A549 (cell line): ENCODE data around the gene LRCH2. TPM values are rescaled to one million over a fixed set of nuclear protein-coding genes. Genes with fewer than 3 reads are reported as not detected.
A peak's percentile ranks its signal among the peaks of the same experiment; 100 is the strongest.

Experiments used
- ATAC-seq, 2 experiments: fragments of 200-7000 bp in 1 of 2; fragments of >200 bp in 1 of 2; cut with Nextera tagmentation in 1 of 2; cut with Tn5 transposase in 1 of 2; 3 replicates each; pipeline versions ENCODE4 v1.8.0 to v1.9.1; 2018 to 2020; ENCODE audit warnings: mild to moderate bottlenecking in 1 of 2, moderate library complexity in 1 of 2
- CTCF ChIA-PET: fragments of 300-600 bp; sonication (Branson Sonifier 250); formaldehyde crosslinking; extraction: SDS; loops from one replicate; lab custom pipeline; 2021; ENCODE audit warnings: antibody characterized with exemption, inconsistent platforms; lab: Yijun Ruan, JAX
- POLR2A ChIA-PET: fragments of 350-600 bp; formaldehyde crosslinking; extraction: SDS; loops from one replicate; lab custom pipeline; 2021; ENCODE audit warnings: antibody characterized with exemption, inconsistent platforms; lab: Yijun Ruan, JAX
- DNase-seq, 2 experiments: peaks; one replicate each; pipeline versions ENCODE4 v3.0.0 to v3.0.0-alpha.2; 2011 to 2016; ENCODE audit warnings: low read depth in 1 of 2, low spot score in 1 of 2
- FAIRE-seq: peaks from 2 replicates; lab custom pipeline; 2011; peaks lifted over from hg19 to GRCh38; lab: Jason Lieb, UNC
- H3K27ac ChIP-seq, 2 experiments: fragments of >200 bp; sonication (Bioruptor Twin); formaldehyde crosslinking; 3 replicates each; pipeline ENCODE4 v1.5.1; 2016 to 2017
- H3K4me1 ChIP-seq: fragments of >200 bp; sonication (Bioruptor Twin); formaldehyde crosslinking; 3 replicates; pipeline ENCODE4 v1.6.1; 2016
- H3K4me2 ChIP-seq: fragments of >200 bp; sonication (Bioruptor Twin); formaldehyde crosslinking; 3 replicates; pipeline ENCODE4 v1.6.1; 2016
- H3K4me3 ChIP-seq: fragments of >200 bp; sonication (Bioruptor Twin); formaldehyde crosslinking; 3 replicates; pipeline ENCODE4 v1.5.1; 2016
- H3K9me3 ChIP-seq: fragments of >200 bp; sonication (Bioruptor Twin); formaldehyde crosslinking; 3 replicates; pipeline ENCODE4 v1.6.1; 2016
- BHLHE40 ChIP-seq: IDR thresholded peaks from 2 replicates; pipeline ENCODE4 v1.6.1; 2012; ENCODE audit warnings: low read depth, low read length, inconsistent platforms
- CBX2 ChIP-seq: fragments of 200-600 bp; sonication (generic); IDR thresholded peaks from 2 replicates; pipeline ENCODE4 v1.6.1; 2016; ENCODE audit warnings: low read depth, mild to moderate bottlenecking, borderline replicate concordance
- CBX8 ChIP-seq: fragments of 200-600 bp; sonication (generic); IDR thresholded peaks from 2 replicates; pipeline ENCODE4 v1.6.1; 2016
- CHD2 ChIP-seq: fragments of 150-350 bp; IDR thresholded peaks from 2 replicates; pipeline ENCODE4 v1.6.1; 2014; ENCODE audit warnings: low read length; ENCODE audit not compliant: partially characterized antibody
- CTCF ChIP-seq: fragments of >200 bp; sonication (Bioruptor Twin); formaldehyde crosslinking; IDR thresholded peaks from 3 replicates; pipeline ENCODE4 v1.5.1; 2016
- EHF ChIP-seq: fragments of 250-450 bp; sonication (Bioruptor Pico); IDR thresholded peaks from 2 replicates; pipeline ENCODE4 v1.5.0; 2020; ENCODE audit warnings: mild to moderate bottlenecking
- EHMT2 ChIP-seq: fragments of 200-600 bp; sonication (generic); IDR thresholded peaks from 2 replicates; pipeline ENCODE4 v1.6.1; 2016; ENCODE audit warnings: antibody characterized with exemption, low read depth, mild to moderate bottlenecking, moderate library complexity
- FOSL2 ChIP-seq, 2 experiments: fragments of 450-650 bp in 1 of 2; fragments of >200 bp in 1 of 2; sonication (Bioruptor Twin) in 1 of 2; formaldehyde crosslinking; IDR thresholded peaks; 2 replicates each; pipeline versions ENCODE4 v1.5.0 to v1.6.1; 2016 to 2020; ENCODE audit warnings: mild to moderate bottlenecking in 1 of 2, moderate library complexity in 1 of 2
- HOXB13 ChIP-seq: fragments of 250-450 bp; sonication (Bioruptor Pico); IDR thresholded peaks from 2 replicates; pipeline ENCODE4 v1.5.0; 2020; ENCODE audit warnings: low read depth, mild to moderate bottlenecking, moderate library complexity
- JUNB ChIP-seq: fragments of >200 bp; sonication (Bioruptor Twin); formaldehyde crosslinking; IDR thresholded peaks from 2 replicates; pipeline ENCODE4 v1.6.1; 2016
- KDM5A ChIP-seq: fragments of 200-600 bp; sonication (generic); IDR thresholded peaks from 2 replicates; pipeline ENCODE4 v1.6.1; 2016; ENCODE audit warnings: antibody characterized with exemption, mild to moderate bottlenecking
- MAFK ChIP-seq: fragments of 450-650 bp; IDR thresholded peaks from 2 replicates; pipeline ENCODE4 v1.6.1; 2014; ENCODE audit not compliant: partially characterized antibody
- NR3C1 ChIP-seq: fragments of >200 bp; sonication (Bioruptor Twin); formaldehyde crosslinking; IDR thresholded peaks from 3 replicates; pipeline ENCODE4 v1.6.1; 2017
- POLR2A ChIP-seq: IDR thresholded peaks from 2 replicates; pipeline ENCODE4 v1.6.1; 2012; ENCODE audit warnings: mild to moderate bottlenecking, low read length
- POLR2AphosphoS2 ChIP-seq: conservative IDR thresholded peaks from 2 replicates; pipeline ENCODE4 v1.6.1; 2012; ENCODE audit warnings: low read length, improper control_type of control experiment, inconsistent platforms
- RAD21 ChIP-seq, 2 experiments: fragments of >200 bp in 1 of 2; sonication (Bioruptor Twin) in 1 of 2; formaldehyde crosslinking in 1 of 2; IDR thresholded peaks in 1 of 2; conservative IDR thresholded peaks in 1 of 2; 2 replicates in 1 of 2; 3 replicates in 1 of 2; pipeline ENCODE4 v1.6.1; 2012 to 2018; ENCODE audit warnings: inconsistent platforms in 1 of 2
- REST ChIP-seq: fragments of 200-600 bp; sonication (generic); IDR thresholded peaks from 2 replicates; pipeline ENCODE4 v1.6.1; 2016; ENCODE audit warnings: antibody characterized with exemption, mild to moderate bottlenecking, moderate library complexity
- SREBF2 ChIP-seq: fragments of 450-650 bp; IDR thresholded peaks from 2 replicates; pipeline ENCODE4 v1.6.1; 2014; ENCODE audit warnings: mild to moderate bottlenecking, moderate library complexity
- WGBS: methylation state at CpG from one replicate; pipeline ENCODE4 v1.1.6; 2017; ENCODE audit errors: missing lambda C conversion rate; 5-methylcytosine and 5-hydroxymethylcytosine counted together
- polyA plus RNA-seq, 4 experiments: library from polyadenylated mRNA; depleted of rRNA in 3 of 4; stranded (reverse); fragments of >200 nt; fragmentation: RNase III in 1 of 4; extraction: RNeasy Plus Mini Kit Qiagen cat#74134 plus additional on column Dnase treatment in 1 of 4; gene quantifications; 2 replicates in 3 of 4; 3 replicates in 1 of 4; pipeline ENCODE4 v1.2.3, GENCODE V29; 2011 to 2017
- TF ChIP-seq, protein P1 (sequence below): fragments of 250-450 bp; sonication (Bioruptor Pico); IDR thresholded peaks from 2 replicates; pipeline ENCODE4 v1.5.0; 2020; ENCODE audit warnings: low read depth, mild to moderate bottlenecking, moderate library complexity
- TF ChIP-seq, protein P2 (sequence below): IDR thresholded peaks from 2 replicates; pipeline ENCODE4 v1.6.1; 2012
- TF ChIP-seq, protein P3 (sequence below): IDR thresholded peaks from 2 replicates; pipeline ENCODE4 v1.6.1; 2012; ENCODE audit warnings: low read depth, borderline replicate concordance
- TF ChIP-seq, protein P4 (sequence below): fragments of 150-350 bp; IDR thresholded peaks from 2 replicates; pipeline ENCODE4 v1.6.1; 2014; ENCODE audit warnings: low read depth, mild to moderate bottlenecking, low read length

LRCH2 gene
- polyA plus RNA-seq, 2 of the 4 experiments (the other 2 are of a cell fraction), result 0.01 to 0.05 TPM

DNA sequence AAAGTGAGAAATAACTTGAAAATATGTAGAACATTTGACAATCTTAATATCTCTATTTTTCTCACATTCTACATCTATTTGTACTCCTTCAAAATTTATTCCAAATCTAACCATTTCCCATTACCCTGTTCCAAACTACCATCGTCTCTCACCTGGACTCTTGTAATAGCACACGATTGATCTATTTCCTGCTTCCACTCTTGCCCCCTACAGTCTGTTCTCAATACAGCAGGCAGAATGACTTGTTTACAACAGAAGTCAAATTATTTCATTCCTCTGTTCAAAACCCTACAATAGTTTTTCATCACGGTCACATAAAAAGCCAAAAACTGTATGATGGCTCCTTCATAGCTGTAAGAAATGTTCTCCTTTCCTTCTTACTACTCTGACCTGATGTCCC is 34.5 kb upstream of the LRCH2 start:
- H3K4me1 ChIP-seq, result no peaks in the 10 kb centered on the region
- FAIRE-seq (no peak), ATAC-seq (peak in 1 of 2 experiments; percentile 65; a peak in 3 of 6 replicates), DNase-seq (peak; percentile 3 to 18)
- no peak overlapping the region for H3K4me2 ChIP-seq
- TF ChIP-seq POLR2AphosphoS2 (no peak), HOXB13 (CRISPR knock-in tag) (no peak), CBX8 (no peak), NR3C1 (no peak), JUNB (no peak), FOSL2 (IDR thresholded peaks at IDR 0.05) (no peak), FOSL2 (CRISPR knock-in tag; IDR thresholded peaks at IDR 0.05) (no peak)
- TF ChIP-seq, protein P1, sequence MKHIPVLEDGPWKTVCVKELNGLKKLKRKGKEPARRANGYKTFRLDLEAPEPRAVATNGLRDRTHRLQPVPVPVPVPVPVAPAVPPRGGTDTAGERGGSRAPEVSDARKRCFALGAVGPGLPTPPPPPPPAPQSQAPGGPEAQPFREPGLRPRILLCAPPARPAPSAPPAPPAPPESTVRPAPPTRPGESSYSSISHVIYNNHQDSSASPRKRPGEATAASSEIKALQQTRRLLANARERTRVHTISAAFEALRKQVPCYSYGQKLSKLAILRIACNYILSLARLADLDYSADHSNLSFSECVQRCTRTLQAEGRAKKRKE (CRISPR knock-in tag), result no peak
- TF ChIP-seq, protein P2, sequence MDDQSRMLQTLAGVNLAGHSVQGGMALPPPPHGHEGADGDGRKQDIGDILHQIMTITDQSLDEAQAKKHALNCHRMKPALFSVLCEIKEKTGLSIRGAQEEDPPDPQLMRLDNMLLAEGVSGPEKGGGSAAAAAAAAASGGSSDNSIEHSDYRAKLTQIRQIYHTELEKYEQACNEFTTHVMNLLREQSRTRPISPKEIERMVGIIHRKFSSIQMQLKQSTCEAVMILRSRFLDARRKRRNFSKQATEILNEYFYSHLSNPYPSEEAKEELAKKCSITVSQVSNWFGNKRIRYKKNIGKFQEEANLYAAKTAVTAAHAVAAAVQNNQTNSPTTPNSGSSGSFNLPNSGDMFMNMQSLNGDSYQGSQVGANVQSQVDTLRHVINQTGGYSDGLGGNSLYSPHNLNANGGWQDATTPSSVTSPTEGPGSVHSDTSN, result no peak
- TF ChIP-seq, protein P3, sequence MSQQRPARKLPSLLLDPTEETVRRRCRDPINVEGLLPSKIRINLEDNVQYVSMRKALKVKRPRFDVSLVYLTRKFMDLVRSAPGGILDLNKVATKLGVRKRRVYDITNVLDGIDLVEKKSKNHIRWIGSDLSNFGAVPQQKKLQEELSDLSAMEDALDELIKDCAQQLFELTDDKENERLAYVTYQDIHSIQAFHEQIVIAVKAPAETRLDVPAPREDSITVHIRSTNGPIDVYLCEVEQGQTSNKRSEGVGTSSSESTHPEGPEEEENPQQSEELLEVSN, result no peak
- TF ChIP-seq, protein P4, sequence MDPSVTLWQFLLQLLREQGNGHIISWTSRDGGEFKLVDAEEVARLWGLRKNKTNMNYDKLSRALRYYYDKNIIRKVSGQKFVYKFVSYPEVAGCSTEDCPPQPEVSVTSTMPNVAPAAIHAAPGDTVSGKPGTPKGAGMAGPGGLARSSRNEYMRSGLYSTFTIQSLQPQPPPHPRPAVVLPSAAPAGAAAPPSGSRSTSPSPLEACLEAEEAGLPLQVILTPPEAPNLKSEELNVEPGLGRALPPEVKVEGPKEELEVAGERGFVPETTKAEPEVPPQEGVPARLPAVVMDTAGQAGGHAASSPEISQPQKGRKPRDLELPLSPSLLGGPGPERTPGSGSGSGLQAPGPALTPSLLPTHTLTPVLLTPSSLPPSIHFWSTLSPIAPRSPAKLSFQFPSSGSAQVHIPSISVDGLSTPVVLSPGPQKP, result no peak
- POLR2A ChIA-PET, result no interaction called here
- H3K27ac ChIP-seq, result no peak overlapping the region
- H3K4me3 ChIP-seq, result no peak overlapping the region
- CTCF ChIA-PET, result interaction anchor here (0.6 to 1.1 kb wide), 2 partner anchors 18 to 403 kb away, joined by 3 read pairs; no protein-coding TSS in a partner anchor
- no peaks in the 10 kb centered on the region for H3K9me3 ChIP-seq
- 3% methylated on average over 3 of the region's 3 CpGs for WGBS

DNA sequence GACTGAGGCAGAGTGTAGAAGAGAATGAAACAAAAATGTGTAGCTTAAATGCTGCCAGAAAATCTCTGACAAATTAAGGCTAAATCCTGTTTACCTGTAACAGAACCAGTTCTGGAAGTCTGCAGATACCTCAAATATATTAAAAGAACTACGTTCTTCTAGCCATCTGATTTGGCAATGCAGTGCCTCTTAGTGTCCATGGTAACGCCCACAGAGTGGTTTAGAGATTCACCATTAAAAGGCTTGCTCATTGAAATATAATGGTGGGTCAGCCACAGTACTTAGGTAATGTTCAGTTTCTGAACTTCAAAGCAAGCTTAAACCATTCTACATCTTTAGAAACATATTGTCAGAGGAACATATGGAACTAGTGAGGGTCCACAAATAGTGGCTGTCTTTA is 32.4 kb upstream of the LRCH2 start:
- FAIRE-seq, result peak; percentile 56
- H3K4me1 ChIP-seq, result no peaks in the 10 kb centered on the region
- H3K4me3 ChIP-seq, result no peak overlapping the region
- no peak for ATAC-seq
- no peak for DNase-seq
- H3K9me3 ChIP-seq, result no peaks in the 10 kb centered on the region
- ChIA-PET CTCF (no interaction called here), POLR2A (no interaction called here)
- no peak overlapping the region for H3K4me2 ChIP-seq
- H3K27ac ChIP-seq, result no peak overlapping the region
- WGBS, result 34% methylated on average over 2 of the region's 2 CpGs
- TF ChIP-seq REST, result no peak
- TF ChIP-seq CHD2, result no peak
- no peak for TF ChIP-seq POLR2A
- no peak for TF ChIP-seq EHMT2
- TF ChIP-seq CBX2, result no peak
- no peak for TF ChIP-seq SREBF2
- TF ChIP-seq BHLHE40, result no peak
- TF ChIP-seq KDM5A, result no peak
- no peak for TF ChIP-seq EHF
- TF ChIP-seq CTCF, result no peak
- no peak for TF ChIP-seq MAFK
- TF ChIP-seq, protein P1 (CRISPR knock-in tag), result no peak
- TF ChIP-seq, protein P2, result no peak
- TF ChIP-seq RAD21 (conservative IDR thresholded peaks at IDR 0.05 in 1 of 2, IDR thresholded peaks at IDR 0.05 in 1 of 2), result no peak
- TF ChIP-seq CBX8, result no peak
